Loucy (cell line): ENCODE measurements around the gene MRPS27.
A peak's percentile ranks its signal among the peaks of the same experiment; 100 is the strongest.

Experiments
- H2AFZ ChIP-seq: fragments of 200-600 bp; sonication (generic); 2 replicates; pipeline ENCODE4 v1.6.0; 2016; ENCODE audit warnings: antibody characterized with exemption, mild to moderate bottlenecking, low read length, moderate library complexity
- H3F3A ChIP-seq: fragments of 200-600 bp; 2 replicates; pipeline ENCODE4 v1.6.0; 2016; ENCODE audit warnings: antibody characterized with exemption, low read depth, mild to moderate bottlenecking
- H3K27me3 ChIP-seq: fragments of 200-600 bp; sonication (generic); 2 replicates; pipeline ENCODE4 v1.6.1; 2014; ENCODE audit warnings: low read length, mild to moderate bottlenecking; ENCODE audit not compliant: insufficient read depth, poor library complexity, severe bottlenecking
- H3K36me3 ChIP-seq: fragments of 200-600 bp; sonication (generic); 2 replicates; pipeline ENCODE4 v1.6.1; 2016; ENCODE audit warnings: low read length; ENCODE audit not compliant: insufficient read depth
- H3K4me1 ChIP-seq: fragments of 200-600 bp; sonication (generic); 2 replicates; pipeline ENCODE4 v1.5.1; 2014; ENCODE audit warnings: low read length, mild to moderate bottlenecking; ENCODE audit not compliant: insufficient read depth, poor library complexity, severe bottlenecking
- H3K4me2 ChIP-seq: fragments of 200-600 bp; sonication (generic); 2 replicates; pipeline ENCODE4 v1.6.0; 2014; ENCODE audit warnings: antibody characterized with exemption, low read length, low read depth, mild to moderate bottlenecking; ENCODE audit not compliant: poor library complexity, severe bottlenecking
- H3K4me3 ChIP-seq: fragments of 200-600 bp; sonication (generic); 2 replicates; pipeline ENCODE4 v1.5.1; 2014; ENCODE audit warnings: low read length, mild to moderate bottlenecking, mixed read lengths; ENCODE audit not compliant: poor library complexity, severe bottlenecking
- H3K79me2 ChIP-seq: fragments of 200-600 bp; sonication (generic); 2 replicates; pipeline ENCODE4 v1.6.1; 2014; ENCODE audit warnings: low read length; ENCODE audit not compliant: insufficient read depth
- H3K9ac ChIP-seq: fragments of 200-600 bp; sonication (generic); 2 replicates; pipeline ENCODE4 v1.6.0; 2014; ENCODE audit warnings: mild to moderate bottlenecking, low read depth, low read length, moderate library complexity; ENCODE audit not compliant: poor library complexity, severe bottlenecking
- H3K9me2 ChIP-seq: fragments of 200-600 bp; sonication (generic); replicated peaks from 2 replicates; pipeline ENCODE4 v1.6.1; 2016; ENCODE audit warnings: low read depth, low read length, mixed read lengths
- H3K9me3 ChIP-seq: fragments of 200-600 bp; sonication (generic); 2 replicates; pipeline ENCODE4 v1.6.1; 2014; ENCODE audit warnings: mild to moderate bottlenecking, antibody characterized with exemption, low read length, low read depth; ENCODE audit not compliant: insufficient read depth
- H4K20me1 ChIP-seq: fragments of 200-600 bp; sonication (generic); 2 replicates; pipeline ENCODE4 v1.6.0; 2014; ENCODE audit warnings: antibody characterized with exemption, low read length, mild to moderate bottlenecking; ENCODE audit not compliant: insufficient read depth, poor library complexity, severe bottlenecking
- CTCF ChIP-seq: fragments of 200-600 bp; sonication (generic); conservative IDR thresholded peaks from 2 replicates; pipeline ENCODE4 v1.5.1; 2014; ENCODE audit warnings: mild to moderate bottlenecking, antibody characterized with exemption, low read length
- EZH2phosphoT487 ChIP-seq: fragments of 200-600 bp; IDR thresholded peaks from 2 replicates; pipeline ENCODE4 v1.6.1; 2018; ENCODE audit warnings: antibody characterized with exemption, mild to moderate bottlenecking, moderate library complexity, borderline replicate concordance

MRPS27 gene

DNA sequence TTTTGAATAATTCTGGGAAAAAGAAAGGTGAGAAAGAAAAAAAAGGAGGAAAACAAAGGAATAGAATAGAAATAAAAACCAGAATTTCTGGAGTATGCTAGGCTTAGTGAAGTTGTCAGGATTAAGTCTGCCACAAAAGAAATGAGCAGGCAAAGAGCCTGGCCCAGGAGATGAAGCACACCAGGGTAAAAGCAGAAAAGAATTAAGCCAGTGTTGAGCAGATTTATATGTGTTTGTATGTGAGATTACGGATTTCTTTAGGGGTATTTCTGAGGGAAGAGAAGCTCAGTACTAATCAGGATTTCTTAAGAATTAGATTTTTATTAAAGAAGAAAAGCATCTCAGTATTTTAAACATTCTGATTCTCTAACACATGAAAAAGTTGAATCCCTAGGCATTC is 74.5 kb downstream of the MRPS27 start:
- Histone ChIP-seq H3K4me3 (no peak overlapping the region), H3K27me3 (no peaks in the 10 kb centered on the region), H3K36me3 (no peaks in the 10 kb centered on the region), H2AFZ (no peak overlapping the region), H3K4me1 (peaks cover 35% of the 10 kb centered on the region), H3K9me2 (no peaks in the 10 kb centered on the region), H4K20me1 (peaks cover 9% of the 10 kb centered on the region), H3K4me2 (no peak overlapping the region), H3K79me2 (0 out of 2 replicates have a peak, but pooled peaks cover 5% of the 10 kb centered on the region), H3K9me3 (no peaks in the 10 kb centered on the region), H3K9ac (no peak overlapping the region), H3F3A (no peaks in the 10 kb centered on the region)
- TF ChIP-seq CTCF: no peak
- TF ChIP-seq EZH2phosphoT487: no peak

DNA sequence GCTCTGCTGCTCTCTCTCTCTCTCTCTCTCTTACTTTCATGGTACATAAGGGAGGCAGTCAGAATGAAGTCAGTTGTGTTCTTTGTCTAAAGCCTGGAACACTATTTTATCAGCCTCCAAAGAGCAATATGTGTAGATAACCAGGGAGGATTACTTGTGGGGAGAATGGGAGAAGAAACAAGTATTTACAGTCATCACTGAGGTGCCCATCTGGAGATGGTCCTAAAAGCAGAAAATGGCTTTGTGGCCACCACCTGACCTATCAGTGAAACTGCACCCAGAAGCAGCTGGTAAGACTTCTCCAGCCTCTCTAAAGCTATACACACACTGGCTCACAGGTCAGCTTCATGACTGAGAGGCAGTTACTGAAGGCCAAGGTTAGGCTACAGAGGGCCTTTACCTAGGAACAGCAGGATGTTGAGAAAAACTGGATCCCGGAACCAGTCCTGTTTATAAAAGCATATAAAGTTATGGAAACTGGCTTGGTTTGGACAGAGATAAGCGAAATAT is 75.1 kb downstream of the MRPS27 start:
- Histone ChIP-seq H3K9me2 (no peaks in the 10 kb centered on the region), H3F3A (no peaks in the 10 kb centered on the region), H3K4me1 (peaks cover 35% of the 10 kb centered on the region), H2AFZ (no peak overlapping the region), H3K4me3 (no peak overlapping the region), H3K27me3 (no peaks in the 10 kb centered on the region), H4K20me1 (peaks cover 9% of the 10 kb centered on the region), H3K4me2 (no peak overlapping the region), H3K36me3 (no peaks in the 10 kb centered on the region), H3K9me3 (no peaks in the 10 kb centered on the region), H3K9ac (no peak overlapping the region), H3K79me2 (0 out of 2 replicates have a peak, but pooled peaks cover 5% of the 10 kb centered on the region)
- TF ChIP-seq EZH2phosphoT487 (no peak), CTCF (peak; percentile 73)

GRCh38 chr5:72243706-72244105 is 76.3 kb downstream of the MRPS27 start:
- TF ChIP-seq CTCF: no peak
- no peak for TF ChIP-seq EZH2phosphoT487
- no peak overlapping the region for H3K9ac ChIP-seq
- peaks cover 9% of the 10 kb centered on the region for H4K20me1 ChIP-seq

More at GRCh38 chr5:72243706-72244105, 76.3 kb downstream of the MRPS27 start:
- H3K4me1 ChIP-seq: peaks cover 35% of the 10 kb centered on the region
- no peak overlapping the region for H3K4me2 ChIP-seq
- H3K9me2 ChIP-seq: no peaks in the 10 kb centered on the region
- 0 out of 2 replicates have a peak, but pooled peaks cover 5% of the 10 kb centered on the region for H3K79me2 ChIP-seq
- no peaks in the 10 kb centered on the region for H3K36me3 ChIP-seq
- no peak overlapping the region for H3K4me3 ChIP-seq
- no peak overlapping the region for H2AFZ ChIP-seq
- H3F3A ChIP-seq: no peaks in the 10 kb centered on the region
- H3K27me3 ChIP-seq: no peaks in the 10 kb centered on the region
- H3K9me3 ChIP-seq: no peaks in the 10 kb centered on the region
